Measurements from ENCODE around the gene NPHS2. TPM values are rescaled to one million over a fixed set of nuclear protein-coding genes. Genes with fewer than 3 reads are reported as not detected.

NPHS2 gene
- not detected in 2 replicates for total RNA-seq

- DNase-seq: no peak
These were observed at the start of gene NPHS2 for GRCh38 chr1:179575497-179576314. Gene NPHS2 (minus strand): TSS chr1:179575948. CDS start chr1:179575864, 84 bp downstream.

- no peak for DNase-seq
These were observed 36.6 kb upstream of the NPHS2 start for GRCh38 chr1:179612361-179612760.

- DNase-seq: no peak
These were observed 25.3 kb upstream of the NPHS2 start for GRCh38 chr1:179601093-179601492.

GRCh38 chr1:179599623-179600249 lies 24.0 kb upstream of the NPHS2 start:
- peak; percentile 55 for DNase-seq

DNA sequence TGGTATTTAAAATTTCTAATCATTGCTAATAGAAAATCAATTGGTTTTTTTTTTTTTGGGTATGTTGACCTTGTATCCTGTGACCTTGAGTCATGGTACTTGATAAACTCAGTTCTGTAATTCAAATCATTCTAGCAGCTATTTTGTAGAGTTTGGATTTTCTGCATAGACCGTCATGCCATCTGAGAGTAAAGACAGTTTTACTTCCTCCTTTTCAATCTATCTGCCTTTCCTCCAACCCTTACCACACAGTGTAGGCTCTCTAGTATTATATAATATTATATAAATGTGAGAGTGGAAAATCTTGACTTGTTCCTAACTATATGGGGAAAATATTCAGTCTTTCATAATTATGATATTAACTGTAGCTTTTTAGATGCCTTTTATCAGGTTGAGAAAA lies 22.9 kb upstream of the NPHS2 start:
- DNase-seq: no peak

DNA sequence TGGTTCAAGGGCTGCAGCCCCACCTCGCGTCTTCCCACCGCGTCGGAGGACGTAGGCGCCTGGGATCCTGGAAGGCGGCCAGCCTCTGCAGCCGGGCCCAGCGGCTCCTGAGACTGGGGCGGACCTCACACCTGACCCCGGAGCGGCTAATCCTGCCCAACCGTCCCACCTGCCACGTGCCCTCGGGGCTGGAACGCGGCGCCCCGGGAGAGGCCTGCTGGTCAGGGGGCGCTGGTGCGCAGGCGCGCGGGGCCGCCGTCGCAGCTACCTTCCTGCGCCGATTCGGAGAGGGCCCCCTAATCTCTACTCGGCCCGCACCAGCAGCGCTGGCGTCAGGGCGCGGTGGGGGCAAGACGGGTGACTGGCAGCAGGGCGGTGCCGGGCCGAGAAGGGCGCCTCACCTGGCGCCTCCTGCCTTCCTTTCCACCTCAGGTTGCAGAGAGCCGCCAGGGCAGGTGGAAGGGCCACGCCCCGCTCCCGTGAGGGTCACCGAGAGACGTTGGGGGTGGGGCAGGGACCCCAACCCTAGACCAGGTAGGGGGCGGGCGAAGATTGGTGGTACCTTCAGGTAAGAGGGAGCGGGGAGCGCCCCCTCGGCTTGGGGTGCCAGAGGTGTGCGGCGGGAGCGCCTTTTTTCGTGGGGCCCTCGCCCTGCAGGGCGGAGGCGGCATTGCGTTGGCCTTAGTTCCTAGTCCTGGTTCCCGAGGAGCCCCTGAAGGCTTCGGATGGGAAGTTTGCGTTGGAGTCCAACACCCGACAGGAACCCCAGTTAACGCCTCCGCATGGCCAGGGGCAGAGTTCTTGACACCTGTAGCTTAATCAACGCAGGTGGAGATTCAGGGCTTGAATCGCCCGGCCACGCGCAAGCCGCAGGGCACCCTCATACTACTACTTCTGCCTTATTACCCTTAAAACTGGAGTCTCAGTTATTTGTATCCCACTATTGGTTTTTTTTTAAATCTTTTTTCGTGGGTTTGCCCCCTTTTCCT lies 16.1 kb upstream of the NPHS2 start, which contains the start of gene TDRD5:
Gene TDRD5, plus strand, starts transcription at position 241 of the 989 bp plus-strand sequence. CDS start 784 bp downstream, outside the sequence.
- DNase-seq: no peak

GRCh38 chr1:179591253-179591591 lies 15.5 kb upstream of the NPHS2 start:
- no peak for DNase-seq

- no peak for DNase-seq
These were observed 14.9 kb upstream of the NPHS2 start for GRCh38 chr1:179590671-179591070.

- no peak for DNase-seq
These were observed 13.8 kb upstream of the NPHS2 start for GRCh38 chr1:179589509-179589908.

DNA sequence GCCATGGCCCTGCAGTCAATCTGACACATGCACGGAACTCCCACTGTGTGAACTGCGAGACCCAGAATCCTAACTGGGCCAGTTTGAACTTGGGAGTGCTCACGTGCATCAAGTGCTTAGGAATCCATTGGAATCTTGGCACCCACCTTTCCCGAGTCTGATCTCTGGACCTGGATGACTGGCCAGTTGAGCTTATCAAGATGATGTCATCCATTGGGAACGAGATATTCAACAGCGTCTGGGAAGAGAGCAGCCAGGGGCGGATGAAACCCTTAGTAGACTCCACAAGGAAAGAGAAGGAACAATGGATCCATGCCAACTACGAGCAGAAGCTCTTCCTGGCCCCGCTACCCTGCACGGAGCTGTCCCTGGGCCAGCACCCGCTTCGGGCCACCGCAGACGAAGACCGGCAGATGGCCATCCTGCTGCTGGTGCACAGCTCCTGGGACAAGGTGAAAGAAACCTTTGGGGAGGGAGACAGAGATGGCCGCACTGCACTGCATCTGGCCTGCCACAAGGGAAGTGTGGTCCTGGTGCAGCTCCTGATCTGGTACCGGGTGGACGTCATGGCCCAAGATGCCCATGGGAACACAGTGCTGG lies 12.8 kb upstream of the NPHS2 start:
- no peak for DNase-seq

DNA sequence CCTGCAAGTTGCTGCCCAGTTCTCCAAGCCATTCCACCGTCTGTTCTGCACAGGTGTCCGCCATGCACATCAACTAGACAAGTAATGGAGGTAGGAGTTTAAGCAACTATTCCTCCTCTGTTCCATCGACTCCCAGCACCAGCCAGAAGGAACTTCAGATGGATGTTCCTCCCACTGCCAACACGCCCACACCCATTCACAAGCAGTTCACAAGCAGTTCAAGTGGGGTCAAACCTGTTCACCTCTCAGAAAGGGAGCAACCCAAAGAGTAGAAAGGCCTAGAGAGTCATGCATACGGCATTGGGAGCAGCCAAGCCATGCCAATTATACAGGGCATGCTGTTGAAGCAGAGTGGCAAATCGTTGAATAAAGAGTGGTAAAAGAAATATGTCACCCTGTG lies 11.6 kb upstream of the NPHS2 start:
- DNase-seq: no peak

GRCh38 chr1:179586107-179586823 lies 10.5 kb upstream of the NPHS2 start:
- peak; percentile 38 for DNase-seq

GRCh38 chr1:179583771-179584320 lies 8.1 kb upstream of the NPHS2 start:
- no peak for DNase-seq

DNA sequence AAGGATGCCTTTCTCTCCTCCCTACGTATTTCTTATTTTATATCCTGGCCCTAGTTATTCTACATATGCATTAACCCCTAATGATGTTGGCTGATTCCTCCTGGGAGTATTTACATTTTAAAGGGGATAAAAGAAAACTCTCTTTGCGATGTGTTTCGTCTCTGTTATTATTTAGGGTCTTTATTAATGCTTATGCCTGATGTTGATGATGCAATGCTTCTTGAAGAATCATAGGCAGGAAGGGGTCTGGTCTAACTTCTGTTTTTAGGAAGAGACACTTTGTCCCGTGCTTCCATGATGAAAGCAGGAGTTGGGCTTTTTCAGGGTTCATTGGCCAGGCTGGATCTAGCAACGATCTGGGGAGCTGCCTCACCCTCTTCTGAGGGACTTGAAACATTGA lies 761 bp upstream of the NPHS2 start:
- no peak for DNase-seq

DNA sequence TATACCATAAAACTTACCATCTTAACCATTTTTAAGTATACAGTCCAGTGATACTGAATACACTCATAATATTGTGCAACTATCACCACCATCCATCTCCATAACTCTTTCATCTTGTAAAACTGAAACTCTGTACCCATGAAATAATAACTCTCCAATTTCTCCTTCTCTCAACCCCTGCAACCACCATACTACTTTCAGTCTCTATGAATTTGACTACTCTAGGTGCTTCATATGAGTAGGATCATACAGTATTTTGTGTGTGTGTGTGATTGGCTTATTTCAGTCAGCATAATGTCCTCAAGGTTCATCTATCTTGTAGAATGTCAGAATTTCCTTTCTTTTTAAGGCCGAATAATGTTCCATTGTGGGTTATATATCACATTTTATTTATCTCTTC lies 17.7 kb downstream of the NPHS2 start:
- DNase-seq: no peak

GRCh38 chr1:179554427-179554826 lies 21.3 kb downstream of the NPHS2 start:
- no peak for DNase-seq

DNA sequence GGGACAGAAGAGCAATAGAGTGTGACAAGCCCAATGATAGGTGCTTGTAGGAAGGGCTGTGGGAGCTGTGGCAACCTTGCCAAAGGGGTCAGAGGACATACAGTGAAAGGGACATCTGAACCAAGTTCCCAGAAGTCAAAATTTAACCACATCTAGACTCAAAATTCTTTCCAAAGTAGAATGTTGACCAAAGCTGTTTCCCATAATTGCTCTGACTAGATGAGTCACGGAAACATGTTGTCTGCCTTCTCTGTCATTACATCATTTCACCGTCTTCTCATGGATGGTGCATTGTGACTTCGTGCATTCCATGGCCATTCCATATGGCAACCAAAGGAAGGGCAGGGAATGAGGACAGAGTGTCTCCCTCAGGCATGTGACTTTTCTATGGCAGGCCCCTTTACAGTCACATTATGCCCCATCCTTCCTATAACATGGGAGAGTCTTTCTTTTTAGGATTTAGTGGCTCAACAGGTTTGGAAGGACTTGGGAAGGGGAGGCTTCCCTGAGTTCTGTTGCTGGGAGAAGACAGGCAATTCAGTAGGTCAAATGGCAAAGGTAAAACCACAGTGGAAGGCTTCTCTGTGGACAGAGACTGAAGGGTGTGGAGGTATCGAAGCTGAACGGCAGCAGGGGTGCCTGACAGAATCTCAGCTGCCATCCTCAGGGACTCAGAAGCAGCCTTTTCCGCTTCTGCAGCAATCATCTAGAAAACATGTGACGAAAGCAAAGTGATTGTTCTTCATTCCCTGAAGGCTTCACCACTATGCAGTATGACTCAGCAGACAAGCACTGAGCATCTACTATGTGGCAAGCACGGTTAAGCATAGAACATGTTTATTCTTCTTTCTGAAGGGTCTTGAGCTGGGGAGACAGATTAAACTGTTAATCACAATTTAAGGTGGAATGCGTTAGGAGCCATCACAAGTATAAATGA lies 24.7 kb downstream of the NPHS2 start:
- peak; percentile 39 for DNase-seq

- DNase-seq: no peak
These were observed 26.4 kb downstream of the NPHS2 start for GRCh38 chr1:179549368-179549700.

- DNase-seq: no peak
These were observed 26.9 kb downstream of the NPHS2 start for GRCh38 chr1:179548666-179549367.

DNA sequence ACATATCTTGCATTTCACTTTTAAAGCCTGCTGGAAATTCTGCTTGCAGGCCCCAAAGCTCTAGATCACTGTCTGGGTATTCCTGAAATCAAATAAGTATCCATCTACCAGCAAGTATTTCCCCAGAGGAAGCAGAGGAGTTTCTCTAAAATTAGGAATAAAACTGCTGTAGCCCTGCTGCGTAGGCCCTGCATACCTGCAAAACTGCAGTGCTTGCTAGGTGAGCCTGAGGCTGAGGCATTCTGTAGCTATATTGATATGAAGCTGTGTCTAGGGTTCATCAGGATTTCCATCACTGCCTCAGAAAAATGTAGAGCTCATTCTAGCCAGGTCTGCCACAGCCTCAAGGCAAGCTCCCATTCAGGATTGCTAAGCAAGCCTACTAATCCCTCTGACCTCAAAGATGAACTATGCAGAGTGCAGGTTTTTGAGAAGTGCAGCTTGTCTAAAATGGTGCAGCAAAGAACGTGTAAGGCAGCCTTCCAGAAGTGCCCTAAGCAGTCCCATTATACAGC lies 28.7 kb downstream of the NPHS2 start:
- no peak for DNase-seq

Data from dermis blood vessel endothelial cell (primary cell).